ENCODE results near the gene CDK18. TPM values are rescaled to one million over a fixed set of nuclear protein-coding genes. Genes with fewer than 3 reads are reported as not detected.

Gene CDK18
- total and polyA plus RNA-seq, 10 of the 15 experiments (the other 5 are each of a cell fraction or from before 2014, with no cell fraction given): 0.13 to 4.4 (median 0.52) TPM; not detected in 2

GRCh38 chr1:205581321-205581980 lies 77.0 kb downstream of the CDK18 start (continued):
- TF ChIP-seq CEBPZ (IDR thresholded peaks at IDR 0.05; ENCODE audit: low read depth, low read length) (no peak), USF1 (IDR thresholded peaks at IDR 0.05; ENCODE audit: borderline replicate concordance, extremely low read length, insufficient read depth, low read depth, low read length) (no peak), MAX (IDR thresholded peaks at IDR 0.05; ENCODE audit: low read depth, low read length) (no peak), E2F8 (IDR thresholded peaks at IDR 0.05; ENCODE audit: low read depth, partially characterized antibody) (no peak)

Measured in GM12878 (cell line).